ENCODE data around the gene CHURC1.

DNA sequence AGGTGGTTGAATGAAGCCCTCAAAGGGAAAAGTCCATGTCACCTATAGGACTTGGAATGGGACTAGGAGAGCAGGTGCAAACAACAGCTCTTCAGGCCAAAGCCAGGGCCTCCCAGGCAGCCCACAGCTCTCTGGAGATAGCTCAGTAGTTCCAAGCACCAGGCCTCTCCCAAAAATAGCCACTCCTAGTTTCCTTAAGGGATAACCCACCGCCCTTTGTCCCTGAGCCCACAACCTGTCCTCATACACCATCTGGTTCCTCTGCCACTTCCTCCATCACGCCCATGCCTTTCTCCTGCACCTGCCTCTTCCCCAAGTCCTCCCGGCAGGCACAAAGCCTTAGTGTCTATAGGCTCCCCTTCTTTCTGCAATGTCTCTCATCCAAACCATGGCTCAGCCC lies 55.8 kb downstream of the CHURC1 start:
- TF ChIP-seq, protein P1, sequence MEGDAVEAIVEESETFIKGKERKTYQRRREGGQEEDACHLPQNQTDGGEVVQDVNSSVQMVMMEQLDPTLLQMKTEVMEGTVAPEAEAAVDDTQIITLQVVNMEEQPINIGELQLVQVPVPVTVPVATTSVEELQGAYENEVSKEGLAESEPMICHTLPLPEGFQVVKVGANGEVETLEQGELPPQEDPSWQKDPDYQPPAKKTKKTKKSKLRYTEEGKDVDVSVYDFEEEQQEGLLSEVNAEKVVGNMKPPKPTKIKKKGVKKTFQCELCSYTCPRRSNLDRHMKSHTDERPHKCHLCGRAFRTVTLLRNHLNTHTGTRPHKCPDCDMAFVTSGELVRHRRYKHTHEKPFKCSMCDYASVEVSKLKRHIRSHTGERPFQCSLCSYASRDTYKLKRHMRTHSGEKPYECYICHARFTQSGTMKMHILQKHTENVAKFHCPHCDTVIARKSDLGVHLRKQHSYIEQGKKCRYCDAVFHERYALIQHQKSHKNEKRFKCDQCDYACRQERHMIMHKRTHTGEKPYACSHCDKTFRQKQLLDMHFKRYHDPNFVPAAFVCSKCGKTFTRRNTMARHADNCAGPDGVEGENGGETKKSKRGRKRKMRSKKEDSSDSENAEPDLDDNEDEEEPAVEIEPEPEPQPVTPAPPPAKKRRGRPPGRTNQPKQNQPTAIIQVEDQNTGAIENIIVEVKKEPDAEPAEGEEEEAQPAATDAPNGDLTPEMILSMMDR (IDR thresholded peaks at IDR 0.05) = no peak
- TF ChIP-seq, protein P2, sequence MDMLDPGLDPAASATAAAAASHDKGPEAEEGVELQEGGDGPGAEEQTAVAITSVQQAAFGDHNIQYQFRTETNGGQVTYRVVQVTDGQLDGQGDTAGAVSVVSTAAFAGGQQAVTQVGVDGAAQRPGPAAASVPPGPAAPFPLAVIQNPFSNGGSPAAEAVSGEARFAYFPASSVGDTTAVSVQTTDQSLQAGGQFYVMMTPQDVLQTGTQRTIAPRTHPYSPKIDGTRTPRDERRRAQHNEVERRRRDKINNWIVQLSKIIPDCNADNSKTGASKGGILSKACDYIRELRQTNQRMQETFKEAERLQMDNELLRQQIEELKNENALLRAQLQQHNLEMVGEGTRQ (IDR thresholded peaks at IDR 0.05; ENCODE audit: borderline replicate concordance, low read depth, low read length) = no peak
- no peak for TF ChIP-seq EZH2phosphoT487 (IDR thresholded peaks at IDR 0.05; ENCODE audit: borderline replicate concordance, low read depth)
- no peak for TF ChIP-seq POLR2AphosphoS5 (IDR thresholded peaks at IDR 0.05; ENCODE audit: low read depth, low read length)
- no peak for TF ChIP-seq EP300 (IDR thresholded peaks at IDR 0.05; ENCODE audit: borderline replicate concordance in 1 of 2, low read depth in 1 of 2, low read length in 1 of 2)
- TF ChIP-seq, protein P3, sequence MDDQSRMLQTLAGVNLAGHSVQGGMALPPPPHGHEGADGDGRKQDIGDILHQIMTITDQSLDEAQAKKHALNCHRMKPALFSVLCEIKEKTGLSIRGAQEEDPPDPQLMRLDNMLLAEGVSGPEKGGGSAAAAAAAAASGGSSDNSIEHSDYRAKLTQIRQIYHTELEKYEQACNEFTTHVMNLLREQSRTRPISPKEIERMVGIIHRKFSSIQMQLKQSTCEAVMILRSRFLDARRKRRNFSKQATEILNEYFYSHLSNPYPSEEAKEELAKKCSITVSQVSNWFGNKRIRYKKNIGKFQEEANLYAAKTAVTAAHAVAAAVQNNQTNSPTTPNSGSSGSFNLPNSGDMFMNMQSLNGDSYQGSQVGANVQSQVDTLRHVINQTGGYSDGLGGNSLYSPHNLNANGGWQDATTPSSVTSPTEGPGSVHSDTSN (IDR thresholded peaks at IDR 0.05) = no peak

All from SK-N-SH (cell line).